Naive thymus-derived CD4-positive, alpha-beta T cell (primary cell): ENCODE results near the gene GUCY2D. TPM values are rescaled to one million over a fixed set of nuclear protein-coding genes. Genes with fewer than 3 reads are reported as not detected.

Experiments
- ATAC-seq: fragments of 150-1000 bp; cut with Tn5 transposase; 2 replicates; pipeline ENCODE4 v1.10.0; 2021; ENCODE audit warnings: mild to moderate bottlenecking, moderate library complexity
- CTCF ChIA-PET: fragments of 350-600 bp; sonication (Branson Sonifier 250); formaldehyde crosslinking; loops from one replicate; lab custom pipeline; 2021; ENCODE audit warnings: antibody characterized with exemption; lab: Charles Lee
- POLR2A ChIA-PET: fragments of 350-600 bp; sonication (Branson Sonifier 250); formaldehyde crosslinking; loops from one replicate; lab custom pipeline; 2021; ENCODE audit warnings: antibody characterized with exemption, inconsistent platforms; lab: Charles Lee
- DNase-seq, 9 donors: peaks; one replicate each; pipeline versions ENCODE4 v3.0.0 to v3.0.0-alpha.2; 2020 to 2022; ENCODE audit warnings: mixed read lengths in 1 of 9
- H3K27ac ChIP-seq: one replicate; pipeline ENCODE4 v1.7.0; 2013; ENCODE audit warnings: mild to moderate bottlenecking, low read depth, low read length, moderate library complexity
- H3K27me3 ChIP-seq, 2 donors: one replicate each; pipeline ENCODE4 v1.7.0; 2013; ENCODE audit warnings: low read length in 2 of 2, mild to moderate bottlenecking in 2 of 2, moderate library complexity in 2 of 2; ENCODE audit not compliant: control insufficient read depth in 2 of 2, insufficient read depth in 2 of 2
- H3K36me3 ChIP-seq, 3 experiments: 1 replicate in 2 of 3; 2 replicates in 1 of 3; pipeline ENCODE4 v1.7.0; 2013; ENCODE audit warnings: low read length in 3 of 3, mild to moderate bottlenecking in 3 of 3, moderate library complexity in 1 of 3; ENCODE audit not compliant: insufficient read depth in 3 of 3, control insufficient read depth in 2 of 3
- H3K4me1 ChIP-seq, 2 donors: one replicate each; pipeline ENCODE4 v1.7.0; 2013; ENCODE audit warnings: low read length in 2 of 2, mild to moderate bottlenecking in 2 of 2, moderate library complexity in 1 of 2; ENCODE audit not compliant: control insufficient read depth in 2 of 2, insufficient read depth in 2 of 2
- H3K4me3 ChIP-seq: 2 replicates; pipeline ENCODE4 v1.7.0; 2013; ENCODE audit warnings: mild to moderate bottlenecking, low read length
- H3K9me3 ChIP-seq, 3 experiments: 1 replicate in 2 of 3; 2 replicates in 1 of 3; pipeline ENCODE4 v1.7.0; 2013; ENCODE audit warnings: low read length in 3 of 3; ENCODE audit not compliant: control insufficient read depth in 2 of 3
- H3K27ac Mint-ChIP-seq, 9 donors: one replicate each; pipeline ENCODE4 v1.8.0; 2020 to 2022; ENCODE audit warnings: mixed read lengths in 9 of 9, mild to moderate bottlenecking in 8 of 9, moderate library complexity in 5 of 9, inconsistent platforms in 2 of 9
- H3K27me3 Mint-ChIP-seq, 5 donors: one replicate each; pipeline ENCODE4 v1.8.0; 2021 to 2022; ENCODE audit warnings: mixed read lengths in 5 of 5, mild to moderate bottlenecking in 1 of 5
- H3K36me3 Mint-ChIP-seq, 5 donors: one replicate each; pipeline ENCODE4 v1.8.0; 2020 to 2022; ENCODE audit warnings: mixed read lengths in 5 of 5, mild to moderate bottlenecking in 3 of 5, inconsistent platforms in 1 of 5
- H3K4me1 Mint-ChIP-seq, 7 donors: one replicate each; pipeline ENCODE4 v1.8.0; 2020 to 2022; ENCODE audit warnings: mixed read lengths in 7 of 7, mild to moderate bottlenecking in 3 of 7, inconsistent platforms in 1 of 7
- H3K4me3 Mint-ChIP-seq, 10 donors: one replicate each; pipeline ENCODE4 v1.8.0; 2020 to 2022; ENCODE audit warnings: mild to moderate bottlenecking in 10 of 10, mixed read lengths in 10 of 10, moderate library complexity in 6 of 10, inconsistent platforms in 2 of 10
- H3K9me3 Mint-ChIP-seq, 11 donors: one replicate each; pipeline ENCODE4 v1.8.0; 2020 to 2022; ENCODE audit warnings: mixed read lengths in 11 of 11, mild to moderate bottlenecking in 4 of 11, inconsistent platforms in 1 of 11, moderate library complexity in 1 of 11
- intact Hi-C, 2 donors: fragments of 100-400 bp; cut with micrococcal nuclease; formaldehyde crosslinking; loops; one replicate each; pipeline ENCODE4 v1.15.1; 2023
- polyA plus RNA-seq, 2 donors: library from polyadenylated mRNA; unstranded; fragments of 300-500 nt; fragmentation: Illumina TruSeq; gene quantifications; one replicate each; pipeline ENCODE4 v1.2.3, GENCODE V29; 2021
- total RNA-seq, 6 experiments: library from RNA in 5 of 6; stranded (reverse) in 5 of 6; gene quantifications; 1 replicate in 5 of 6; 2 replicates in 1 of 6; pipeline ENCODE4 v1.2.3 and lab custom pipeline; 2021 to 2026

GUCY2D gene
- total and polyA plus RNA-seq, 7 experiments from 2014 or later = 0.07 to 0.98 (median 0.26) TPM; not detected in 3

DNA sequence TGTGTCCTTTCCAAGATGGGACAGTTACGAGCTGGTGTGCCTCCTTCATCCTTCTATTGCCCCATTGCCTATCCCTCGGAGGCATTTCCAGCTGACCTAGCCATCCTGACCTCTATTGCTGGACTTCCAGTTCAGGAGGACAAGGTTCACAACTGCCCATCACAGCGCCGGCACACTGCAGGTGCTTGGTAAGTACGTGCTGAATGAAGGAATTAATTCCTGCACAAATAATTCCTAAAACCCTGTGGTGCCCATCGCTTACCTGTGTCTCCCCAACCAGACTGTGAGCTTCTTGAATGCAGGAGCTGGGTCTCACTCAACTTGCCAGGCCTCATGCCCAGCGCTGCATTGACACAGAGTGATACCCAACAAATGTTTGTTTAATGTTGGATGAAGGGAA lies 49.4 kb downstream of the GUCY2D start:
- H3K9me3 Mint-ChIP-seq = no peaks in the 10 kb centered on the region
- no peaks in the 10 kb centered on the region for H3K9me3 ChIP-seq
- ChIA-PET CTCF (interaction anchor here (0.7 kb wide), 1 partner anchor 758 kb away, joined by 3 read pairs; no protein-coding TSS in a partner anchor), POLR2A (no interaction called here)
- DNase-seq = no peak
- H3K4me3 ChIP-seq = no peak overlapping the region
- H3K36me3 ChIP-seq = no peaks in the 10 kb centered on the region
- no peak overlapping the region for H3K27ac ChIP-seq
- peaks cover 0 to 10% (median 0%) of the 10 kb centered on the region in 7 donors for H3K4me1 Mint-ChIP-seq
- intact Hi-C loops = no loop called here
- no peaks in the 10 kb centered on the region for H3K27me3 ChIP-seq
- ATAC-seq = no peak
- H3K27ac Mint-ChIP-seq = no peak overlapping the region
- H3K27me3 Mint-ChIP-seq = peaks cover 0 to 13% (median 4%) of the 10 kb centered on the region in 5 donors
- H3K4me3 Mint-ChIP-seq = no peak overlapping the region
- no peaks in the 10 kb centered on the region for H3K4me1 ChIP-seq
- H3K36me3 Mint-ChIP-seq = no peaks in the 10 kb centered on the region

DNA sequence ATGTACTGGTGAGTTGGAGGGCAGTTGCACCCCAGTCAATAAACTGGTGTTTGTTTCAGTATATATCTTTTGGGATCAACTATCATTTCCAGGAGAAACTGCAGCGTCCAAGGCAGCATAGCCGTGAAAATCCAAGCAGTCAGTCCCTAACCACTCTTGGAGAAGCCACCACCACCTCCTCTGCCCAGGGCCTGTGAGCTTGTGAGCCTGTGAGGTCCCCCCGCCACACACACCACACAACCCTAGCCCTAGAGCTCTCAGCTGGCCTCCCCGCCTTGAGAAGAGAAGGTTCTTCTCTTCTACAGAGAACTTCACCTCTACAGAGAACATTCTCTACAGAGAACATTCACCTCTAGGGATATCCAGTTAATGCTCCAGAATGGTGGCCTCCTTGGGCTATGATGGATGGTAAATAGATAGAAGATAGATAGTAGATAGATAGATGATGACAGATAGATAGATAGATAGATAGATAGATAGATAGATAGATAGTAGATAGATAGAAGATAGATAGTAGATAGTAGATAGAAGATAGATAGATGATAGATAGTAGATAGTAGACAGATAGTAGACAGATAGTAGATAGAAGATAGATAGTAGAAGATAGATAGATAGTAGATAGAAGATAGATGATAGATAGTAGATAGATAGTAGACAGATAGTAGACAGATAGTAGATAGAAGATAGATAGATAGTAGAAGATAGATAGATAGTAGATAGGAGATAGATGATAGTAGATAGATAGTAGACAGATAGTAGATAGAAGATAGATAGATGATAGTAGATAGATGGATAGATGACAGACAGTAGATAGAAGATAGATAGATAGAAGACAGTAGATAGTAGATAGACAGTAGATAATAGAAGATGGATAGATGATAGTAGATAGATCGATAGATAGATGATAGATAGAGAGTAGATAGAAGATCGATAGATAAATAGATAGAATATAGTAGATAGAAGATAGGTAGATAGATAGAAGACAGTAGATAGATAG lies 50.1 kb downstream of the GUCY2D start:
- Mint-ChIP-seq H3K9me3 (no peaks in the 10 kb centered on the region), H3K27me3 (peaks cover 4 to 20% (median 8%) of the 10 kb centered on the region in 5 donors), H3K4me1 (peaks cover 0 to 16% (median 6%) of the 10 kb centered on the region in 7 donors), H3K27ac (no peak overlapping the region), H3K36me3 (no peaks in the 10 kb centered on the region), H3K4me3 (no peak overlapping the region)
- H3K9me3 ChIP-seq = no peaks in the 10 kb centered on the region
- no peaks in the 10 kb centered on the region for H3K27me3 ChIP-seq
- intact Hi-C loops = no loop called here
- H3K4me1 ChIP-seq = no peaks in the 10 kb centered on the region
- no peak overlapping the region for H3K27ac ChIP-seq
- no peaks in the 10 kb centered on the region for H3K36me3 ChIP-seq
- DNase-seq = no peak
- no peak for ATAC-seq
- POLR2A ChIA-PET = no interaction called here
- no peak overlapping the region for H3K4me3 ChIP-seq
- CTCF ChIA-PET = no interaction called here

DNA sequence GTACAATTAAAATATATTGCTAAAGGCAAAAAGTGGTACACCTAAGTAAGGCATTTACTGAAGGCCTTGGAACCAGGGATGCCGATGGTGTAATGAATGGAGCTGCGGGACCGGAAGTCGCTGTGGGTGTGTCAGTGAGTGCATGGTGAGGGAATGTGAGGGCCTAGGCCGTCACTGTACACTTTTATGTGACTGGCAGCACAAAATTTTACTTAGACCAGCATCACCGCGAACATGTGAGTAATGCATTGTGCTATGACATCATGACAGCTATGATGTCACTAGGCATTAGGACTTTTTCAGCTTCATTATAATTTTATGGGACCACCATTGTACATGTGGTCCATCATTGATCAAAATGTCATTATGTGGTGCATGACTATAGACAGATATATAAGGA lies 51.2 kb downstream of the GUCY2D start:
- no peak for DNase-seq
- H3K27ac ChIP-seq = no peak overlapping the region
- H3K4me1 Mint-ChIP-seq = peaks cover 0 to 17% (median 6%) of the 10 kb centered on the region in 7 donors
- H3K36me3 Mint-ChIP-seq = no peaks in the 10 kb centered on the region
- H3K36me3 ChIP-seq = no peaks in the 10 kb centered on the region
- ChIA-PET POLR2A (no interaction called here), CTCF (no interaction called here)
- no peaks in the 10 kb centered on the region for H3K27me3 ChIP-seq
- intact Hi-C loops = no loop called here
- no peak overlapping the region for H3K4me3 Mint-ChIP-seq
- no peaks in the 10 kb centered on the region for H3K9me3 Mint-ChIP-seq
- H3K4me1 ChIP-seq = no peaks in the 10 kb centered on the region
- peaks cover 7 to 25% (median 12%) of the 10 kb centered on the region in 5 donors for H3K27me3 Mint-ChIP-seq
- no peaks in the 10 kb centered on the region for H3K9me3 ChIP-seq
- no peak overlapping the region for H3K4me3 ChIP-seq
- no peak for ATAC-seq
- H3K27ac Mint-ChIP-seq = no peak overlapping the region

DNA sequence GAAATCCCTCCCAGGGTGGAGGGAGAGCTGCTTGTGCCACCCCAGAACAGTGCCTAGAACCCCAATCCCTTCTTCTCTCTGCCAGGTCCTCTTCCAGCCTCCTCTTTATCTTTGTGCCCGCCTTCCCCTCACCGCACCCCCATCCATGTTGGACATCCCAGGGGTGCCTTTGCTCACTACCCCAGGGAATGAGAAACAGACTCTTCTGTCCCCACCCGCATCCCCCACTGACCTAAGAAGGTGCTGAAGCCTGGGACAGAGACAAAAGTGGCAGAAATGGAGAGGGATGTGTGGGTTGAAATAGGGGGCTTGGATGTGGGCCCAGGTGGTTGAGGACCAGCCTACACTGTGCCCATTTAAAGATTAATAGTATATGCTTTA lies 53.4 kb downstream of the GUCY2D start:
- no peak for DNase-seq
- peak overlapping the region in 1 of 10 donors; percentile 29 for H3K4me3 Mint-ChIP-seq
- ATAC-seq = no peak
- H3K4me1 ChIP-seq = no peaks in the 10 kb centered on the region
- ChIA-PET POLR2A (interaction anchor here (0.6 kb wide), 1 partner anchor 19 kb away, joined by 3 read pairs; no protein-coding TSS in a partner anchor), CTCF (interaction anchor here (0.6 to 10.9 kb wide), 4 partner anchors 14 to 313 kb away, joined by 3 to 122 read pairs (median 8); no protein-coding TSS in a partner anchor)
- intact Hi-C loops = loop anchor here (2.0 to 5.0 kb wide), 4 partner anchors 17 to 194 kb away; no protein-coding TSS in a partner anchor
- peaks cover 0 to 20% (median 6%) of the 10 kb centered on the region in 7 donors for H3K4me1 Mint-ChIP-seq
- H3K36me3 Mint-ChIP-seq = no peaks in the 10 kb centered on the region
- H3K9me3 Mint-ChIP-seq = no peaks in the 10 kb centered on the region
- no peak overlapping the region for H3K27ac ChIP-seq
- H3K27me3 Mint-ChIP-seq = peaks cover 22 to 44% (median 26%) of the 10 kb centered on the region in 5 donors
- no peaks in the 10 kb centered on the region for H3K27me3 ChIP-seq
- H3K9me3 ChIP-seq = no peaks in the 10 kb centered on the region
- H3K36me3 ChIP-seq = no peaks in the 10 kb centered on the region
- H3K4me3 ChIP-seq = no peak overlapping the region
- no peak overlapping the region for H3K27ac Mint-ChIP-seq

DNA sequence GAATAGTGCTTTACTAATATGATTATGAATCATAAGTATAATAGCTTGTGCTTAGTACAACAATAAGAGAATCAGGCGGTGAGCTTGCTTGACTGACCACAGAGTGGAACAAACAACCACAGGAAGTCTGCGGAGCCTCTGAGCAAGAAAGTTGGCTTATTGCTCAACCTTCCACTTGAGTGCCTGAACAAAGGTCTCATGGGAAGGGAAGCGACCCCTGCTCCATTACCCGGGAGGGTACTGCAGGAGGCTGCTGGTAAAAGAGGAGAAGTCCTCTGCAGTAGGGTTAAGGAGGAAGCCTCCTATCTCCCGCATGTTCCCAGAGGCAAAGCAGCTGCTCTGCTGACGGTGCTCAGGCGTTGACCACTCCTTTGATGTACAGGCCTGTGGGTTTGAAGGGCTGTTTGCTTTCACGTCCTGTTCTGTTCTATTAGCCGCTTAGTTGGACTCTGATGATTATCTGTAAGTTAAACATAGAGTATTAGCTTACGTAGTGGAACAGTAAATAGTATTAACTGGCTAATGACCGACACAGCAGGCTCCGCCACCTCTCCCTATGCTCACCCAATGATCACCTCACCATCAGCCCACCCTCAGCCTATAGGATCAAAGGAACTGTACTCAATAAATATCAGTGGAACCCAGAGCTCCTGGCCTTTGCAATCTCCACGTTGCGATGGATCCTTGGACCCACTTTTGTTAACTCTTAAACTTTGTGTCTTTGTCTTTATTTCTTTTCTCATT lies 54.0 kb downstream of the GUCY2D start:
- no peaks in the 10 kb centered on the region for H3K9me3 ChIP-seq
- H3K4me1 Mint-ChIP-seq = peaks cover 0 to 20% (median 6%) of the 10 kb centered on the region in 7 donors
- H3K4me1 ChIP-seq = no peaks in the 10 kb centered on the region
- intact Hi-C loops = loop anchor here (2.0 to 5.0 kb wide), 4 partner anchors 16 to 194 kb away; no protein-coding TSS in a partner anchor
- H3K27ac Mint-ChIP-seq = no peak overlapping the region
- H3K9me3 Mint-ChIP-seq = no peaks in the 10 kb centered on the region
- no peaks in the 10 kb centered on the region for H3K27me3 ChIP-seq
- H3K4me3 Mint-ChIP-seq = peak overlapping the region in 1 of 10 donors; percentile 29
- peaks cover 24 to 49% (median 31%) of the 10 kb centered on the region in 5 donors for H3K27me3 Mint-ChIP-seq
- POLR2A ChIA-PET = interaction anchor here (1.1 kb wide), 1 partner anchor 23 kb away, joined by 3 read pairs; no protein-coding TSS in a partner anchor
- no peaks in the 10 kb centered on the region for H3K36me3 ChIP-seq
- peak; percentile 77 for ATAC-seq
- DNase-seq = peak in 1 of 9 donors; percentile 43
- H3K36me3 Mint-ChIP-seq = no peaks in the 10 kb centered on the region
- CTCF ChIA-PET = interaction anchor here (0.6 to 10.9 kb wide), 9 partner anchors 15 to 314 kb away, joined by 3 to 122 read pairs (median 7); no protein-coding TSS in a partner anchor
- H3K4me3 ChIP-seq = no peak overlapping the region
- no peak overlapping the region for H3K27ac ChIP-seq

DNA sequence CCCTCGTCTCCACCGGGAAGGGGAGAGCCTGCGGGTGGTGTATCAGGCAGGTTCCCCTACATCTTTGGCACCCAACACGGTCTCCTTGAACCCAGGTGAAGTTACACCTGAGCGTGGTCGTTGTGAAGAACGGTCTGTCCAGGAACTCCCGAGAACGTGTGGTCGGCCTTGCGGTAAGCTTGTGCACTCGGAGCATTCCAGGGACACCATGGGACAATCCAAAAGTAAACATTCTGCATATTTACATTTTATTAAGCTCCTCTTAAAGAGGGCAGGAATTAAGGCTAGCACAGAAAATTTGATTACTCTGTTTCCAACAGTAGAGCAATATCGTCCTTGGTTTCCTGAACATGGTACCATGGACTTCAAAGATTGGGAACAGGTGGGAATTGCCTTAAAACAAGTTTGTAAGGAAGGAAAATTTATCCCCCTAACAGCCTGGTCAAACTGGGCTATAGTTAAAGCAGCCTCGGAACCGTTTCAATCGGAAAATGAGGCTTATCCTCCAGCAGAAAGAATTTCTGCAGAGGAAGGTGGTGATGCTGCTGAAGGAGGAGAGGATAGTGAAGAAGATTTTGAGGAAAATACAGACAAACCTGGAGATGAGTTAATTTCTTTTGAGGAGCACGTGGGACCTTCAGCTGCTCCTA lies 54.7 kb downstream of the GUCY2D start:
- intact Hi-C loops = loop anchor here (1.0 to 5.0 kb wide), 8 partner anchors 16 to 314 kb away; no protein-coding TSS in a partner anchor
- H3K4me1 Mint-ChIP-seq = peaks cover 0 to 20% (median 6%) of the 10 kb centered on the region in 7 donors
- no peak for DNase-seq
- H3K4me3 Mint-ChIP-seq = no peak overlapping the region
- peak overlapping the region in 1 of 9 donors; percentile 45 for H3K27ac Mint-ChIP-seq
- H3K4me3 ChIP-seq = no peak overlapping the region
- H3K27me3 Mint-ChIP-seq = peaks cover 28 to 56% (median 38%) of the 10 kb centered on the region in 5 donors
- H3K27ac ChIP-seq = no peak overlapping the region
- ChIA-PET POLR2A (interaction anchor here (1.1 kb wide), 1 partner anchor 22 kb away, joined by 3 read pairs; no protein-coding TSS in a partner anchor), CTCF (interaction anchor here (0.6 to 10.9 kb wide), 12 partner anchors 8 to 430 kb away, joined by 3 to 122 read pairs (median 4); partner anchors contain the start of gene SAT2)
- H3K36me3 Mint-ChIP-seq = no peaks in the 10 kb centered on the region
- no peaks in the 10 kb centered on the region for H3K27me3 ChIP-seq
- H3K36me3 ChIP-seq = no peaks in the 10 kb centered on the region
- ATAC-seq = no peak
- no peaks in the 10 kb centered on the region for H3K9me3 ChIP-seq
- H3K4me1 ChIP-seq = no peaks in the 10 kb centered on the region
- no peaks in the 10 kb centered on the region for H3K9me3 Mint-ChIP-seq
